22Rv1 (cell line): Measurements from ENCODE around the gene ABCC12.

Experiments
- ZFX ChIP-seq: fragments of 450-650 bp; IDR thresholded peaks from 2 replicates; pipeline ENCODE4 v1.6.1; 2017; ENCODE audit warnings: antibody characterized with exemption, borderline replicate concordance
- TF ChIP-seq, protein P1 (sequence below): fragments of 450-650 bp; IDR thresholded peaks from 2 replicates; pipeline ENCODE4 v1.5.1; 2017; ENCODE audit warnings: mild to moderate bottlenecking

DNA sequence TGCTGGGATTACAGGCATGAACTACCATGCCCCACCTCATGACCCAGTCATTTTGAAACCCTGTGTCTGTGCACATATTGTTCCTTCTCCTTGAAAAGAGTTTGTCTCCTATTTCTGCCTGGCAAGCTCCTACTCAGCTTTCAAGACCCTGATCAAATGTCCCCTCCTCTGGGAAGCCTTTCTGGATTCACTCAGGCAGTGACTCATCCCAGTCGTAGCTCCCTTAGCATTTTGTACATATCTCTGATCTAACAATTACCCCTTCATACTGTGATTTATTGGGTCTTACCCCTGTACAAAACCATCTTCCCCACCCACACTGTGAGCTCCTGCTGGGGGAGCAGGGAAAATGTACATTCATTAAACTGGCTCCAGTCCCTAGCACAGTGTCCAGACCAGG lies 18.1 kb upstream of the ABCC12 start:
- TF ChIP-seq, protein P1, sequence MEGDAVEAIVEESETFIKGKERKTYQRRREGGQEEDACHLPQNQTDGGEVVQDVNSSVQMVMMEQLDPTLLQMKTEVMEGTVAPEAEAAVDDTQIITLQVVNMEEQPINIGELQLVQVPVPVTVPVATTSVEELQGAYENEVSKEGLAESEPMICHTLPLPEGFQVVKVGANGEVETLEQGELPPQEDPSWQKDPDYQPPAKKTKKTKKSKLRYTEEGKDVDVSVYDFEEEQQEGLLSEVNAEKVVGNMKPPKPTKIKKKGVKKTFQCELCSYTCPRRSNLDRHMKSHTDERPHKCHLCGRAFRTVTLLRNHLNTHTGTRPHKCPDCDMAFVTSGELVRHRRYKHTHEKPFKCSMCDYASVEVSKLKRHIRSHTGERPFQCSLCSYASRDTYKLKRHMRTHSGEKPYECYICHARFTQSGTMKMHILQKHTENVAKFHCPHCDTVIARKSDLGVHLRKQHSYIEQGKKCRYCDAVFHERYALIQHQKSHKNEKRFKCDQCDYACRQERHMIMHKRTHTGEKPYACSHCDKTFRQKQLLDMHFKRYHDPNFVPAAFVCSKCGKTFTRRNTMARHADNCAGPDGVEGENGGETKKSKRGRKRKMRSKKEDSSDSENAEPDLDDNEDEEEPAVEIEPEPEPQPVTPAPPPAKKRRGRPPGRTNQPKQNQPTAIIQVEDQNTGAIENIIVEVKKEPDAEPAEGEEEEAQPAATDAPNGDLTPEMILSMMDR, result no peak
- no peak for TF ChIP-seq ZFX
